ENCODE data around the gene SLC35E1. TPM values are rescaled to one million over a fixed set of nuclear protein-coding genes. Genes with fewer than 3 reads are reported as not detected.
"Not testable (repeated sequence)": the region's sequence is repeated elsewhere in the genome, so short reads cannot be mapped to it uniquely, and the experiment has no call there.

The SLC35E1 gene
- total RNA-seq, 1 experiment from 2014 or later: 35.8 TPM

GRCh38 chr19:16544473-16545231 is 27.6 kb downstream of the SLC35E1 start:
- Histone ChIP-seq H2AK5ac (ENCODE audit: insufficient read length, low read length) (no peak overlapping the region), H2AFZ (ENCODE audit: low read length) (no peak overlapping the region), H2BK120ac (ENCODE audit: low read depth, low read length, poor library complexity, severe bottlenecking) (no peak overlapping the region), H3K79me2 (ENCODE audit: insufficient read depth, low read length) (peaks cover 15% of the 10 kb centered on the region; the same call in 1 of the 2 replicates), H2BK5ac (ENCODE audit: insufficient read length, low read length) (no peak overlapping the region), H3K27me3 (ENCODE audit: insufficient read depth, low read length) (no peaks in the 10 kb centered on the region), H3K79me1 (ENCODE audit: insufficient read depth, low read depth, low read length, poor library complexity, severe bottlenecking) (peaks cover 11% of the 10 kb centered on the region), H4K20me1 (ENCODE audit: control insufficient read depth, insufficient read depth, insufficient read length) (no peaks in the 10 kb centered on the region), H3K23me2 (ENCODE audit: insufficient read length, low read depth, low read length, poor library complexity, severe bottlenecking) (peaks cover 13% of the 10 kb centered on the region), H3K4ac (ENCODE audit: low read depth, low read length) (no peak overlapping the region), H4K5ac (ENCODE audit: insufficient read length, low read depth, low read length) (no peak overlapping the region), H3T11ph (ENCODE audit: low read length) (no peak overlapping the region), H4K8ac (replicated peaks; ENCODE audit: insufficient read length, low read depth, low read length) (no peak overlapping the region), H3K27ac (ENCODE audit: insufficient read length, low read depth, low read length) (no peak overlapping the region), H3K23ac (ENCODE audit: insufficient read length, low read depth, low read length) (no peak overlapping the region), H3K14ac (ENCODE audit: insufficient read depth, low read length) (no peak overlapping the region), H2BK20ac (ENCODE audit: low read depth, low read length, poor library complexity, severe bottlenecking) (no peak overlapping the region), H4K91ac (ENCODE audit: insufficient read length, low read depth, low read length) (no peak overlapping the region), H2BK15ac (ENCODE audit: low read depth, low read length) (no peak overlapping the region), H3K4me2 (ENCODE audit: insufficient read depth, insufficient read length, low read length) (no peak overlapping the region), H3K4me1 (ENCODE audit: insufficient read depth, low read length) (no peaks in the 10 kb centered on the region; the same call in 1 of the 2 replicates), H3K56ac (ENCODE audit: insufficient read length, low read depth, low read length) (no peak overlapping the region), H3K9me3 (ENCODE audit: control insufficient read depth, low read depth, low read length) (no peaks in the 10 kb centered on the region), H2BK12ac (ENCODE audit: insufficient read length, low read depth, low read length) (no peak overlapping the region), H3K9ac (ENCODE audit: extremely low read depth, insufficient read length, low read length) (no peak overlapping the region), H3K18ac (ENCODE audit: insufficient read length, low read depth, low read length) (no peak overlapping the region)
- H3K27ac Mint-ChIP-seq: peak overlapping the region; percentile 14 to 83 (median 75); a peak in 5 of 7 replicates
- peaks cover 13 to 19% (median 19%) of the 10 kb centered on the region in 3 experiments; a peak in 6 of 7 replicates for H3K36me3 Mint-ChIP-seq (ENCODE audit: insufficient read depth in 1 of 3, low read depth in 3 of 3)
- peak overlapping the region; percentile 11 to 22; a peak in 4 of 5 replicates for H3K4me3 Mint-ChIP-seq
- no peaks in the 10 kb centered on the region for H3K9me3 Mint-ChIP-seq
- DNase-seq: no peak
- no peaks in the 10 kb centered on the region for H3K27me3 Mint-ChIP-seq (ENCODE audit: low read depth)
- no CpG with 5 or more reads among the region's 11 CpGs for WGBS (ENCODE audit: extremely low coverage, insufficient read length, low lambda C conversion rate)
- peaks cover 13 to 16% of the 10 kb centered on the region in 2 experiments for H3K4me1 Mint-ChIP-seq
- TF ChIP-seq CTCF (conservative IDR thresholded peaks at IDR 0.05): no peak

- H3K9me3 Mint-ChIP-seq; H4K8ac ChIP-seq (replicated peaks; ENCODE audit: insufficient read length, low read depth, low read length); H2BK20ac ChIP-seq (ENCODE audit: low read depth, low read length, poor library complexity, severe bottlenecking); H3K27me3 ChIP-seq (ENCODE audit: insufficient read depth, low read length); H3K18ac ChIP-seq (ENCODE audit: insufficient read length, low read depth, low read length); H2BK15ac ChIP-seq (ENCODE audit: low read depth, low read length); H2AK5ac ChIP-seq (ENCODE audit: insufficient read length, low read length); H3K4ac ChIP-seq (ENCODE audit: low read depth, low read length); H2AFZ ChIP-seq (ENCODE audit: low read length); H3K14ac ChIP-seq (ENCODE audit: insufficient read depth, low read length); H3K4me1 ChIP-seq (ENCODE audit: insufficient read depth, low read length); H3K56ac ChIP-seq (ENCODE audit: insufficient read length, low read depth, low read length); H3K23ac ChIP-seq (ENCODE audit: insufficient read length, low read depth, low read length); H3K4me2 ChIP-seq (ENCODE audit: insufficient read depth, insufficient read length, low read length); H3K27me3 Mint-ChIP-seq (ENCODE audit: low read depth); H3K9me3 ChIP-seq (ENCODE audit: control insufficient read depth, low read depth, low read length); H4K5ac ChIP-seq (ENCODE audit: insufficient read length, low read depth, low read length); H2BK5ac ChIP-seq (ENCODE audit: insufficient read length, low read length); H4K20me1 ChIP-seq (ENCODE audit: control insufficient read depth, insufficient read depth, insufficient read length); H2BK12ac ChIP-seq (ENCODE audit: insufficient read length, low read depth, low read length); H4K91ac ChIP-seq (ENCODE audit: insufficient read length, low read depth, low read length); DNase-seq; H3T11ph ChIP-seq (ENCODE audit: low read length); H2BK120ac ChIP-seq (ENCODE audit: low read depth, low read length, poor library complexity, severe bottlenecking); H3K27ac ChIP-seq (ENCODE audit: insufficient read length, low read depth, low read length); H3K9ac ChIP-seq (ENCODE audit: extremely low read depth, insufficient read length, low read length): not testable (repeated sequence)
- H3K23me2 ChIP-seq (ENCODE audit: insufficient read length, low read depth, low read length, poor library complexity, severe bottlenecking): peaks cover 13% of the 10 kb centered on the region
- Mint-ChIP-seq H3K4me1 (peaks cover 13 to 16% of the 10 kb centered on the region in 2 experiments), H3K36me3 (ENCODE audit: insufficient read depth in 1 of 3, low read depth in 3 of 3) (peaks cover 18 to 28% (median 27%) of the 10 kb centered on the region in 3 experiments; a peak in 6 of 7 replicates), H3K4me3 (peak overlapping the region; percentile 91 to 96), H3K27ac (peak overlapping the region in 1 of 3 experiments; percentile 55; a peak in 1 of 7 replicates)
- peaks cover 14% of the 10 kb centered on the region for H3K79me1 ChIP-seq (ENCODE audit: insufficient read depth, low read depth, low read length, poor library complexity, severe bottlenecking)
- peaks cover 22% of the 10 kb centered on the region; the same call in 1 of the 2 replicates for H3K79me2 ChIP-seq (ENCODE audit: insufficient read depth, low read length)
- no CpG with 5 or more reads among the region's 6 CpGs for WGBS (ENCODE audit: extremely low coverage, insufficient read length, low lambda C conversion rate)
Measured at GRCh38 chr19:16543734-16544133, 28.5 kb downstream of the SLC35E1 start.
